ENCODE measurements around the gene GMIP.
"Not testable (repeated sequence)": the region's sequence is repeated elsewhere in the genome, so short reads cannot be mapped to it uniquely, and the experiment has no call there.

The GMIP gene, protein sequence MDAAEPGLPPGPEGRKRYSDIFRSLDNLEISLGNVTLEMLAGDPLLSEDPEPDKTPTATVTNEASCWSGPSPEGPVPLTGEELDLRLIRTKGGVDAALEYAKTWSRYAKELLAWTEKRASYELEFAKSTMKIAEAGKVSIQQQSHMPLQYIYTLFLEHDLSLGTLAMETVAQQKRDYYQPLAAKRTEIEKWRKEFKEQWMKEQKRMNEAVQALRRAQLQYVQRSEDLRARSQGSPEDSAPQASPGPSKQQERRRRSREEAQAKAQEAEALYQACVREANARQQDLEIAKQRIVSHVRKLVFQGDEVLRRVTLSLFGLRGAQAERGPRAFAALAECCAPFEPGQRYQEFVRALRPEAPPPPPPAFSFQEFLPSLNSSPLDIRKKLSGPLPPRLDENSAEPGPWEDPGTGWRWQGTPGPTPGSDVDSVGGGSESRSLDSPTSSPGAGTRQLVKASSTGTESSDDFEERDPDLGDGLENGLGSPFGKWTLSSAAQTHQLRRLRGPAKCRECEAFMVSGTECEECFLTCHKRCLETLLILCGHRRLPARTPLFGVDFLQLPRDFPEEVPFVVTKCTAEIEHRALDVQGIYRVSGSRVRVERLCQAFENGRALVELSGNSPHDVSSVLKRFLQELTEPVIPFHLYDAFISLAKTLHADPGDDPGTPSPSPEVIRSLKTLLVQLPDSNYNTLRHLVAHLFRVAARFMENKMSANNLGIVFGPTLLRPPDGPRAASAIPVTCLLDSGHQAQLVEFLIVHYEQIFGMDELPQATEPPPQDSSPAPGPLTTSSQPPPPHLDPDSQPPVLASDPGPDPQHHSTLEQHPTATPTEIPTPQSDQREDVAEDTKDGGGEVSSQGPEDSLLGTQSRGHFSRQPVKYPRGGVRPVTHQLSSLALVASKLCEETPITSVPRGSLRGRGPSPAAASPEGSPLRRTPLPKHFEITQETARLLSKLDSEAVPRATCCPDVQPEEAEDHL

GRCh38 chr19:19643158-19644053 lies at the start of gene GMIP:
TSS of gene GMIP (minus strand) at chr19:19643657. CDS start at chr19:19643529, 128 bp downstream.
- peak; percentile 94 for DNase-seq

GRCh38 chr19:19691683-19692082 lies 48.2 kb upstream of the GMIP start:
- DNase-seq, result no peak

DNA sequence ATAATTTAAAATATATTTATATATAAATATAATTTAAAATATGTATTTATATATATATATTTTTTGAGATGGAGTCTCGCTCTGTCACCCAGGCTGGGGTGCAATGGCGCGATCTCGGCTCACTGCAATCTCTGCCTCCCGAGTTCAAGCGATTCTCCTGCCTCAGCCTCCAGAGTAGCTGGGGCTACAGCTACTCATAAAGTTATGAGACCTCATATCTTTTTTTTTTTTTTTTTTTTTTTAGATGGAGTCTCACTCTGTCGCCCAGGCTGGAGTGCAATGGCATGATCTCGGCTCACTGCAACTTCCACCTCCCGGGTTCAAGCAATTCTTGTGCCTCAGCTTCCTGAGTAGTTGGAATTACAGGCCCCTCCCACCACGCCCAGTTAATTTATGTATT lies 45.6 kb upstream of the GMIP start:
- not testable (repeated sequence) for DNase-seq

DNA sequence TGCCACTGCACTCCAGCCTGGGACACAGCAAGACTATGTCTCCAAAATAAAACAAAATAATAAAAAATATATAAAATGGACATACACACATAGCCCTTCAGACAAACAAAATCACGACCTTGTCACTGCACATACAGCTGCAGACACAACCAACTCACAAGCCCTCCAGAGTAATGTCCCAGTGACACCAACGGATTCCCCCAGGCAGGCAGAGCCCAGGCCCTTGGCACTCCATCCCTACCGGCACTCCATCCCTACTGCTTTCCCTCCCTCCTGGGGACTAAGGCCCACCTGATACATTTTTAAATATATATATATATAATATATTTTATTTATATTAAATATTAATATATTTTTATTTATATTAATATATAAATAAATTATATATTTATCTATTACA lies 43.6 kb upstream of the GMIP start:
- DNase-seq, result no peak

GRCh38 chr19:19686580-19686979 lies 43.1 kb upstream of the GMIP start:
- DNase-seq, result no peak

DNA sequence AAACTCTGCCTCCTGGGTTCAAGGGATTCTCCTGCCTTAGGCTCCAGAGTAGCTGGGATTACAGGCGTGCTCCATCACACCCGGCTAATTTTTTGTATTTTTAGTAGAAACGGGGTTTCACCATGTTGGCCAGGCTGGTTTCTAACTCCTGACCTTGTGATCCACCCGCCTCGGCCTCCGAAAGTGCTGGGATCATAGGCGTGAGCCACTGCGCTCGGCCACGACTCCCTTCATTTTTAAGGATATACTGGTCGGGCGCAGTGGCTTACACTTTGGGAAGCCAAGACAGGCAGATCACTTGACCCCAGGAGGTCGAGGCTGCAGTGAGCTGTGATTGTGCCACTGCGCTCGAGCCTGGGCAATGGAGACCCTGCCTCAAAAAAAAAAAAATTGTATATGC lies 42.7 kb upstream of the GMIP start:
- DNase-seq, result not testable (repeated sequence)

DNA sequence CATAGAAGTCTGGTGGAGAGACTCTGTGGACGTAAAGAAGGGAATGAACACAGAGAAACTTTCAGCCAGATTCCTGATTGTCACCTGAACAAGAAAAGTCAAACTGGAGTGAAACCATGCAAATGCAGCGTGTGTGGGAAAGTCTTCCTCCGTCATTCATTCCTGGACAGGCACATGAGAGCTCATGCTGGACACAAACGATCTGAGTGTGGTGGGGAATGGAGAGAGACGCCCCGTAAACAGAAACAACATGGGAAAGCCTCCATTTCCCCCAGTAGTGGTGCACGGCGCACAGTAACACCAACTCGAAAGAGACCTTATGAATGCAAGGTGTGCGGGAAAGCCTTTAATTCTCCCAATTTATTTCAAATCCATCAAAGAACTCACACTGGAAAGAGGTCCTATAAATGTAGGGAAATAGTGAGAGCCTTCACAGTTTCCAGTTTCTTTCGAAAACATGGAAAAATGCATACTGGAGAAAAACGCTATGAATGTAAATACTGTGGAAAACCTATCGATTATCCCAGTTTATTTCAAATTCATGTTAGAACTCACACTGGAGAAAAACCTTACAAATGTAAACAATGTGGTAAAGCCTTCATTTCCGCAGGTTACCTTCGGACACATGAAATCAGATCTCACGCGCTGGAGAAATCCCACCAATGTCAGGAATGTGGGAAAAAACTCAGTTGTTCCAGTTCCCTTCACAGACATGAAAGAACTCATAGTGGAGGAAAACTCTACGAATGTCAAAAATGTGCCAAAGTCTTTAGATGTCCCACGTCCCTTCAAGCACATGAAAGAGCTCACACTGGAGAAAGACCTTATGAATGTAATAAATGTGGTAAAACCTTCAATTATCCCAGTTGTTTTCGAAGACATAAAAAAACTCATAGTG lies 36.0 kb upstream of the GMIP start:
- DNase-seq, result no peak

- no peak for DNase-seq
Measured at GRCh38 chr19:19677579-19677978, 34.1 kb upstream of the GMIP start.

GRCh38 chr19:19674315-19674714 lies 30.9 kb upstream of the GMIP start:
- DNase-seq, result no peak

GRCh38 chr19:19672816-19673215 lies 29.4 kb upstream of the GMIP start:
- DNase-seq, result no peak

DNA sequence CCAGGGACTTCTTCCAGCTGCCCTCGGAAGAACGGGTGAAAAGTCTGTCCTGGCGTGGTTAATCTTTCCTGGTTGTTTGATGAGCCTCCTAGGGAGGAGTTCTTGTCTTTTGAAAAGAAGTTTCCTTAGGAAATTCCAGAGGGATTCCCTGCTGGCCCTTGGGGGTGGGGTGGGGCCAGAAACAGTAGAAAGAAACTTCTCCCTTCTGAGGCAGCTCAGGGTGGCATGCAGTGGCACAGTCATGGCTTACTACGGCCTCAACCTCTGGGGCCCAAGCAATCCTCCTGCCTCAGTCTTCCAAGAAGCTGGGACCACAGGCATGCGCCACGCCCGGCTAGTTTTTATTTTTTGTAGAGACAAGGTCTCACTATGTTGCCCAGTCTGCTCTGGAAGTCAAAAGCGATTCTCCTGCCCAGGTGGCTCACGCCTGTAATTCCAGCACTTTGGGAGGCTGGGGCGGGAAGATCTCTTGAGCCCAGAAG lies 26.7 kb upstream of the GMIP start:
- DNase-seq, result no peak

GRCh38 chr19:19668230-19669012 lies 25.0 kb upstream of the GMIP start, which contains the start of gene ZNF101:
TSS of gene ZNF101 (plus strand) at chr19:19668839. CDS start at chr19:19668964, 125 bp downstream.
- peak; percentile 76 for DNase-seq

DNA sequence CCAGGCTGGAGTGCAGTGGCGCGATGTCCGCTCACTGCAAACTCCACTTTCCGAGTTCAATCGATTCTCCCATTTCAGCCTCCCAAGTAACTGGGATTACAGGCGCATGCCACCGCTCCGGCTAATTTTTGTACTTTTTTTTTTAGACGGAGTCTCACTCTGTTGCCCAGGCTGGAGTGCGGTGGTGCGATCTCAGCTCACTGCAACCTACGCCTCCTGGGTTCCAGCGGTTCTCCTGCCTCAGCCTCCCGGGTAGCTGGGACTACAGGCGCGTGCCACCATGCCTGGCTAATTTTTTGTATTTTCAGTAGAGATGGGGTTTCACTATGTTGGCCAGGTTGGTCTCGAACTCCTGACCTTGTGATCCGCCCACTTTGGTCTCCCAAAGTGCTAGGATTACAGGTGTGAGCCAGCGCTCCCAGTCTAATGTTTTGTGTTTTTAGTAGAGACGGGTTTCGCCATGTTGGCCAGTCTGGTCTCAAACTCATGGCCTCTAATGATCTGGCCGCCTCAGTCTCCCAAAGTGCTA lies 22.0 kb upstream of the GMIP start:
- not testable (repeated sequence) for DNase-seq

GRCh38 chr19:19663256-19664120 lies 20.0 kb upstream of the GMIP start, which contains the start of gene ATP13A1:
TSS of gene ATP13A1 (minus strand) at chr19:19663676. CDS start at chr19:19663666, 10 bp downstream.
- DNase-seq, result peak; percentile 69

- no peak for DNase-seq
Measured at GRCh38 chr19:19662871-19663255, 19.4 kb upstream of the GMIP start.

DNA sequence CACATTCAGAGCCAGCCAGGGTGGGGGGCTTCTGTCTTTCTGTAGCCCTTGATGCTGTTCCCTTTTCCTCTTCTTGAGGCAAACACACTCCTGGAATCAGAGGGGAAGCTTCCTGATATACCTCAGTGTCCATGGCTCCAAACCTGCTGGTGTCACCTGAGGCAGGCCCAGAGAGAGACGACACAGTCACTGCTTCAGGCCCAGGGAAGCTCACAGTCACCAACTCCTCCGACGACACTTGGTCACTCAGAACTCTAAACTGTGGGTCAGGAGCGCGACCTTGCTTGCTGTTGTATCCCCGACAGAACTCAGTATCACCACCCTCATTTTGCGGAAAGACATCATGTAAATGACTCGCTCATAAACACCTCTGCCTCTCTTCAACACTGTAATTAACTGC lies 18.9 kb upstream of the GMIP start:
- DNase-seq, result no peak

GRCh38 chr19:19661675-19662251 lies 18.3 kb upstream of the GMIP start:
- DNase-seq, result no peak

- no peak for DNase-seq
Measured at GRCh38 chr19:19661141-19661674, 17.8 kb upstream of the GMIP start.
